Measurements from ENCODE around the gene CRB2.

CRB2 gene

DNA sequence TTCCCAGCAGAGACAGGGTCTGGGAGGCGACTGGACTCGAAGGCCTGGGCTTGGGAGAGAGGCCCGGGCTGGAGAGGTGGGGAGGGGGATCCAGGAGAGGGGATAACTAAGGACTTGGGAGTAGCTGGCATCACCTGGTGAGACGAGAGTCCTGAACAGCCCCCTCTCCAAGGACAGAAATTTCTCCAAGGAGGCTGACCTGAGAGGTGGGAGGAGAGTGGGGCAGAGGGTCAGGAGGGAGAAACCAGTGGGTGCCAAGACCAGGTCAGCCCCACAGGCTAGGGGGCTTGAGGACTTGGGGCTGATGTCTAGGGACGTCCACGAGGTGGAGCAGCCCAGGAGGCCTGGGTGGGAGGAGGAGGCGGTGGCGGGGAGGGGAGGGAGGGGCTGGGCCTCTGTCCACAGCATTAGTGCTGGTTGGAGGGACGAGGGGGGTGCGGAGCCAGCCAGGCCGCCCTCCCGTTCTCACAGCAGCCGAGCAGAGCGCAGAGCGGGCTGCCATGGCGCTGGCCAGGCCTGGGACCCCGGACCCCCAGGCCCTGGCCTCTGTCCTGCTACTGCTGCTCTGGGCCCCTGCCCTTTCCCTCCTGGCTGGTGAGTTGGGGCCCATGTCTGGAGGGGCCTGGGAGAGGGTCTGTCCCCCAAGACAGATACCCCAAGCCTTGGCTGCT, at the start of gene CRB2:
Gene CRB2 (plus strand): TSS at position 437 of the 671 bp plus-strand sequence. CDS start 64 bp downstream, at position 501.
- H3K4me3 ChIP-seq (ENCODE audit: low read depth, low read length) = no peak within 1 kb of the TSS
- no peak for DNase-seq (ENCODE audit: low read depth)
- TF ChIP-seq CTCF (IDR thresholded peaks at IDR 0.05; ENCODE audit: control insufficient read depth, extremely low read depth, insufficient read depth) = no peak

DNA sequence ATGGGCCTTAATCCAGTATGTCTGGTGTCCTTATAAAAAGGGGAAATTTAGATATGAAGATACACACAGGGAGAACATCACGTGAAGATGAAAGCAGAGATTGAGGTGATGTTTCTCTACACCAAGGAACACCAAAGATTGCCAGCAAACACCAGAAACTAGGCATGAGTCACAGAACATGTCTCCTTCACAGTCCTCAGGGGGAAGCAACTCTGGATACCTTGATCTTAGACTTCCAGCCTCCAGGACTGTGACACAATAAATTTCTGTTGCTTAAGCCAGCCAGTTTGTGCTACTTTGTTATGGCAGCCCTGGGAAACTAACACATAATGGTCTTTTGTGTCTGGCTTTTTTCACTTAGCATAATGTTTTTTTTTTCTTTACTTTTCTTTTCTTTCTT, 46.4 kb upstream of the CRB2 start:
- DNase-seq (ENCODE audit: low read depth) = peak; percentile 41
- no peak for TF ChIP-seq CTCF (IDR thresholded peaks at IDR 0.05; ENCODE audit: control insufficient read depth, extremely low read depth, insufficient read depth)
- H3K4me3 ChIP-seq (ENCODE audit: low read depth, low read length) = no peak overlapping the region

DNA sequence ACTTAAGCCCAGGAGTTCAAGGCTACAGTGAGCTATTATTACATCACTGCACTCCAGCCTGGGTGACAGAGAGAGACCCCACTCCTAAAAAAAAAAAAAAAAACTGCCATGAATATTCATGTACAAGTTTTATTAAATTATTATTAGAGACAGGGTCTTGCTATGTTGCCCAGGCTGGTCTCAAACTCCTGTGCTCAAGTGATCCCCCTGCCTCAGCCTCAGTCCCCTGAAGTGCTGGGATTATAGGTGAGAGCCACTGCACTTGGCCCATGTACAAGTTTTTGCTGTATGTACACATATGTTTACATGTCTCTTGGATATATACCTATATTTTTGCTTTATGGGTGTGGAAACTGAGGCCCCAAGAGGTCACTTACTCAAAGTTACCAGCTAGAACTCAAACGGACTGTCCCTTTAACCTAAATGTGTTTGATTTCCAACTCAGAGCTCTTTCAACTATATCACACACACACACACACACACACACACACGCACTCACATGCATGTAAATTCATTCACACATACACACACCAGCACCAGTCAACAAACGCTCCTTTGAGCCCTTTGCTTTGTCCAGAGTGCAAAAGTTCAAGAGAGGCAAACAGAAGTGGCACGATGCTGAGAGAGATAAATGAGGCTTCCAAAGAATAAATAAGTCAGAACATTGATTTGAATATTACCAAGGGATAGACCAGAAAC, 45.3 kb upstream of the CRB2 start:
- TF ChIP-seq CTCF (IDR thresholded peaks at IDR 0.05; ENCODE audit: control insufficient read depth, extremely low read depth, insufficient read depth) = no peak
- DNase-seq (ENCODE audit: low read depth) = peak; percentile 84
- H3K4me3 ChIP-seq (ENCODE audit: low read depth, low read length) = no peak overlapping the region

GRCh38 chr9:123311250-123311752, 44.7 kb upstream of the CRB2 start:
- no peak for TF ChIP-seq CTCF (IDR thresholded peaks at IDR 0.05; ENCODE audit: control insufficient read depth, extremely low read depth, insufficient read depth)
- no peak for DNase-seq (ENCODE audit: low read depth)
- H3K4me3 ChIP-seq (ENCODE audit: low read depth, low read length) = no peak overlapping the region

- no peak for DNase-seq (ENCODE audit: low read depth)
- TF ChIP-seq CTCF (IDR thresholded peaks at IDR 0.05; ENCODE audit: control insufficient read depth, extremely low read depth, insufficient read depth) = no peak
- H3K4me3 ChIP-seq (ENCODE audit: low read depth, low read length) = no peak overlapping the region
These were observed 43.6 kb upstream of the CRB2 start for GRCh38 chr9:123312306-123312877.

- DNase-seq (ENCODE audit: low read depth) = no peak
- H3K4me3 ChIP-seq (ENCODE audit: low read depth, low read length) = no peak overlapping the region
- no peak for TF ChIP-seq CTCF (IDR thresholded peaks at IDR 0.05; ENCODE audit: control insufficient read depth, extremely low read depth, insufficient read depth)
These were observed 41.4 kb upstream of the CRB2 start for GRCh38 chr9:123314617-123315016.

Measured in LNCaP clone FGC (cell line).